GM12878 (cell line): ENCODE results near the gene MYO10. TPM values are rescaled to one million over a fixed set of nuclear protein-coding genes. Genes with fewer than 3 reads are reported as not detected.

Experiments used
- BMI1 ChIP-seq: fragments of 450-650 bp; IDR thresholded peaks from 2 replicates; pipeline ENCODE4 v1.6.1; 2016; ENCODE audit warnings: mild to moderate bottlenecking, moderate library complexity, borderline replicate concordance
- CBX3 ChIP-seq: fragments of 200-600 bp; sonication (generic); IDR thresholded peaks from 2 replicates; pipeline ENCODE4 v1.6.1; 2016; ENCODE audit warnings: low read depth, borderline replicate concordance
- CTCF ChIP-seq, 3 experiments: IDR thresholded peaks in 2 of 3; conservative IDR thresholded peaks in 1 of 3; 2 replicates each; pipeline ENCODE4 v1.5.1; 2011; ENCODE audit warnings: low read depth in 3 of 3, low read length in 3 of 3, mild to moderate bottlenecking in 3 of 3, control low read depth in 2 of 3, moderate library complexity in 2 of 3, inconsistent platforms in 1 of 3, mixed read lengths in 1 of 3; ENCODE audit not compliant: control insufficient read depth in 2 of 3, insufficient read depth in 1 of 3; ENCODE audit errors: extremely low read depth in 1 of 3
- EGR1 ChIP-seq, 2 experiments: IDR thresholded peaks; 1 replicate in 1 of 2; 2 replicates in 1 of 2; pipeline ENCODE4 v1.6.1; 2011 to 2012; ENCODE audit warnings: low read depth in 2 of 2, low read length in 2 of 2, borderline replicate concordance in 1 of 2, mild to moderate bottlenecking in 1 of 2, moderate library complexity in 1 of 2
- NKRF ChIP-seq: fragments of 450-650 bp; conservative IDR thresholded peaks from 2 replicates; pipeline ENCODE4 v1.6.1; 2017; ENCODE audit warnings: mild to moderate bottlenecking, moderate library complexity
- NR2C2 ChIP-seq: IDR thresholded peaks from 2 replicates; pipeline ENCODE4 v1.6.1; 2011; ENCODE audit warnings: borderline replicate concordance, low read depth; ENCODE audit not compliant: control insufficient read depth, insufficient read length
- ZNF274 ChIP-seq: IDR thresholded peaks from one replicate; pipeline ENCODE4 v1.8.0; 2011; ENCODE audit not compliant: insufficient read length, insufficient read depth
- polyA plus RNA-seq, 11 experiments: library from polyadenylated mRNA; depleted of rRNA in 4 of 11; unstranded in 6 of 11; stranded (reverse) in 5 of 11; fragments of >200 nt; fragmentation: Nextera tagmentation in 4 of 11; fragmentation: Illumina TruSeq in 1 of 11; extraction: Ambion mirVana in 4 of 11; extraction: Trizol in 1 of 11; gene quantifications; 1 replicate in 1 of 11; 2 replicates in 10 of 11; pipeline versions ENCODE4 v1.2.1 to v1.2.3, GENCODE V29; 2011 to 2016; ENCODE audit warnings: inconsistent platforms in 2 of 11, missing spikeins in 2 of 11, low read depth in 1 of 11
- total RNA-seq, 4 experiments: library from RNA; depleted of rRNA in 3 of 4; stranded (reverse); fragments of >200 nt in 3 of 4; fragmentation: Illumina TruSeq in 1 of 4; extraction: Trizol in 1 of 4; gene quantifications; 2 replicates each; pipeline versions ENCODE4 v1.2.1 to v1.2.3, GENCODE V29; 2013 to 2021

The MYO10 gene
- total and polyA plus RNA-seq, 10 of the 15 experiments (the other 5 are each of a cell fraction or from before 2014, with no cell fraction given): 0.02 to 0.77 (median 0.17) TPM

DNA sequence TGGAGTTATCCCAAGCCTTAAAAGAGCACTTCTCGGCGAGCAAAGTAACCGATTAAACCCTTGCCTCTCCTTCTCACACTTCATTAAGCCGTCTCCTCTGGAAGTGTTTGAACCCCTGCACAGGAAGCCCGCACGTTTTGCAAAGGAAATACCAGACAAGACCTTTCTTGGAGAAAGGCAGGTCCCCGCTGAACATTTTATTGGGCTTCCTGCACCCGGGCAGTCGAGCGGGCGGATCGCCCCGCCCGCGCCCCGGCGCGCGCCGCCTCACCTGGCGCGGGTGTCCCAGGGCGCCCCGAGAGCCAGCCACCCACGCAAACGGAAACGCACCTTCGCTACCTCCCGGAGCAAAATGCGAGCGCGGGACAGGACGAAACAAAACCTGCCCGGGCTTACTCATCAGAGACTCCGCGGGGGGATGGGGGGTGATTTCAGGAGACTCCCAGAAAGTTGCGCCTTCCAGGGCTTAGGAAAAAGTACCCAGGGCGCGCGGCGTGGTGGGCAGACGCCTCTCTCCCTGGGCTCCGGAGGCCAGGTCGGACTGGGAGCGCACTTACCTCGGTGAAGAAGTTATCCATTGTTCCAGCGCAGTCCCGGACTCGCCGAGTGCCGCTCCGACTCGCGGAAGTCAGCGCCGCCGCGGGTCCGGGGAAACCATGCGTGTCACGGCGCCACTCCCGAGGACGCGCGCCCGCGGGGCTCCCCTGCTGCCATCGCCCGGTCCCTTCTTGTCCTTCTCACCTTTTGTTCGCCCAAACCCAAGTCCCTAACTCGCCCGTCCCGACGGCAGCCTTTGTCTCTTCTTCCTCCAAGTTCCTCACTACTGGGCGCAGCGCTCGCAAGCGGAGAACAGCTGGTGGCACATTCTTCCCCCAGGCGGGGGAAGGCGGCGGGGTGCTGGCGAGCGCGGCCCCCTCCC lies 598 bp downstream of the MYO10 start (continued):
- TF ChIP-seq NR2C2 (no peak), ZNF274 (no peak), CTCF (IDR thresholded peaks at IDR 0.05 in 2 of 3, conservative IDR thresholded peaks at IDR 0.05 in 1 of 3; ENCODE audit: control insufficient read depth in 2 of 3, extremely low read depth in 1 of 3, insufficient read depth in 1 of 3, low read depth in 3 of 3, low read length in 3 of 3) (no peak), BMI1 (no peak), CBX3 (no peak), NKRF (no peak), EGR1 (IDR thresholded peaks at IDR 0.05; ENCODE audit: borderline replicate concordance in 1 of 2, low read depth in 2 of 2, low read length in 2 of 2) (no peak)
